Smooth muscle cell of the brain vasculature (primary cell): Measurements from ENCODE around the gene FKBP2.
"Not testable (repeated sequence)": the region's sequence is repeated elsewhere in the genome, so short reads cannot be mapped to it uniquely, and the experiment has no call there.

Experiments used
- DNase-seq: peaks from one replicate; pipeline ENCODE4 v3.0.0-alpha.2; 2012; ENCODE audit warnings: low read depth, low spot score

FKBP2 gene

DNA sequence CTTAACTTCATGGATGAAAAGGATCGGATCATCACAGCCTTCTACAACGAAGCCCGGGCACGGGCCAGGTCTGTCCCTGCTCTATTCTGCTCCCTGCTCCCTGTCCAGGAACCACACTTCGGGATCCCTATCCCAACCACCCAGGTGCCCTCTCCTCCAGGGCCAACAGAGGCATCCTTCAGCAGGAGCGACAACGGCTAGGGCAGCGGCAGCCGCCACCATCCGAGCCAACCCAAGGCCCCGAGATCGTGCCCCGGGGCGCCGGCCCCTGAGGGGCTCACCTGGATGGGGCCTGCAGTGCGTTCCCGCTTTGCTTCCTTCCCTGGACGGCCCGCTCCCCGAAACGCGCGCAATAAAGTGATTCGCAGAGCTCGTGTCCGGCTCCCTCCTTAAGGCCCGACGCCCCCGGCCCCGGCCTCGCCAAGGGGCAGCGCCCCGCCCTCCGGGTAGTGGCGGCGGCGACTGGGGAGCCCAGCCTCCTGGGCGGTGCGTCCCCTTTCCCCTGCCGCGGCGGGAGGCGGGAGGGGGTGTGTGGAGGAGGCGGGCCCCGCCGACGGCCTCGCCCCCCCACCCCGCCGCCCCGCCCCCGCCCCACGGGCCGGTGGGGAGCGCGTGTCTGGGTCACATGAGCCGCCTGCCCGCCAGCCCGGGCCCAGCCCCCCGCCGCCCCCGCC, 6.8 kb upstream of the FKBP2 start, which contains the start of gene VEGFB:
TSS of gene VEGFB (plus strand) at position 672 of the 674 bp plus-strand sequence. CDS start 250 bp downstream, outside the sequence.
- no peak for DNase-seq

- no peak for DNase-seq
Measured at GRCh38 chr11:64234647-64235379, 6.1 kb upstream of the FKBP2 start.

GRCh38 chr11:64235437-64236161, 5.3 kb upstream of the FKBP2 start:
- DNase-seq, result no peak

DNA sequence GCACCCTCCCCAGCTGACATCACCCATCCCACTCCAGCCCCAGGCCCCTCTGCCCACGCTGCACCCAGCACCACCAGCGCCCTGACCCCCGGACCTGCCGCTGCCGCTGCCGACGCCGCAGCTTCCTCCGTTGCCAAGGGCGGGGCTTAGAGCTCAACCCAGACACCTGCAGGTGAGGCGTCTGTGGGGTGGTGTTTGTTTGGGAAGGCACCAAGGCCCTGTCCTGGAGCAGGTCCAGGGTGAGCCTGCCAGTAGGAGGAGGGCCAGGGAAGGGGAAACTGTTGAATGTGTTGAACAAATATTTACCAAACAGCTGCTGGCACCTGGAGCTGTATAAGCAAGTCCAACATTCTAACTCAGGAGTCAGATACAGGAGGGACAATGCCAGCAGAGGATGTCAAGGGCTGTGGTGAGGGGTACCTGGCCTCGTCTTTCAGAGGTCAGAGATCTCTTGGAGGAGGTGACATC, 3.4 kb upstream of the FKBP2 start:
- DNase-seq, result no peak

- DNase-seq, result no peak
Measured at GRCh38 chr11:64238076-64238475, 2.8 kb upstream of the FKBP2 start.

- DNase-seq, result no peak
Measured at GRCh38 chr11:64238999-64239398, 1.9 kb upstream of the FKBP2 start.

GRCh38 chr11:64239662-64240434, 1.0 kb upstream of the FKBP2 start:
- no peak for DNase-seq

DNA sequence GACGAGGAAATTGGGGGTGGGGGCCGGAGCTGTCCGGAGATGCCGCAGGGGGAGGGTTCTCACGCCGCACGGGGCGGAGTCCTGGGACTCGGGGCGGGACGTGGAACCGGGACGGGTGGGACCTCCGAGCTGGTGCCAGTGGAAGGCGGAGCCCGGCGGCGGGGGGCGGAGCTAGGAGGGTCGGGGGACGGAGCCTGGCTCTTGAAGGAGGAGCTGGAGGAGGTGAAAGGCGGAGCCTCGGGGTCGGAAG, 271 bp downstream of the FKBP2 start:
- peak; percentile 98 for DNase-seq

DNA sequence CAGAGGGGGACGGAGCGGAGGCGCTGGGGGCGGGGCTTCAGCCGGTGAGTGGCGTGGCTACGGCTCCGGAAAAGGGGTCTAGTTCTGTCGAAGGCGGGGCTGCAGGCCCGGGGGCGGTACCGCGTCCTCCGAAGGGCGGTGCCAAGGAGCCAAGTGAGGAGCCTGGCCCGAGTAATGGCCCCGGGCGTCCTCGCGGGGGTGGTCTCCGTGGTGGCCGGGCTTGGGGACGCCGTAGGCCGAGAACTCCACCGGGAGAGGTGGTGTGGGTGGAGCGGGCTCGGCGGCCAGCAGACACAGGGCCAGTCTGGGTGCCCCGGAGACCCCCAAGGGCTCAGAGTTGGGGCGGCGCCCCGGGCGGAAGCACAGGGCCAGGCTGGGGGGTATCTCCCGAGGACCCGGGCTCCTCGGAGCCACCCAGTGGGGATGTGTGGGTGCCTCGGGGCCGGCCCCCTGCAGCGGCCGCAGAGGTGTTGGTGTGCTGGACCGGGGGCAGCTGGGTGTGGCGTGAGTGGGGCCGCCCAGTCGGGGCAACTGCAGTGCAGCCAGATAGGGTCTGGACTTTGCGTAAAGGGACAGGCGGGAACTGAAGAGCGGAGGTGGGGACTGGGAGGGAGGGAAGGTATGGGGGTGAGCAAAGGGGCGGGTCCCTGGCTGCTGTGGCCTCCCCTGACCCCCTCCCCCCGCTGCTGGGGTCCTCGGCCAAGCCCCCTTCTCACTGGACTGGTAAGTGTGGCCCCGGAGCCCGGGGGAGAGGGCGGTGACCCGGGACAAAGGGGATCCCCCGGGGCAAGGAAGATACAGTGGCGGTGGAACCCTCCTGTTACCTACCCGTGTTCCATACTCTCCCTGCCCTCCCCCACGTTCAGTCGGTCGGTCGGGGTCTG, 838 bp downstream of the FKBP2 start:
- no peak for DNase-seq

DNA sequence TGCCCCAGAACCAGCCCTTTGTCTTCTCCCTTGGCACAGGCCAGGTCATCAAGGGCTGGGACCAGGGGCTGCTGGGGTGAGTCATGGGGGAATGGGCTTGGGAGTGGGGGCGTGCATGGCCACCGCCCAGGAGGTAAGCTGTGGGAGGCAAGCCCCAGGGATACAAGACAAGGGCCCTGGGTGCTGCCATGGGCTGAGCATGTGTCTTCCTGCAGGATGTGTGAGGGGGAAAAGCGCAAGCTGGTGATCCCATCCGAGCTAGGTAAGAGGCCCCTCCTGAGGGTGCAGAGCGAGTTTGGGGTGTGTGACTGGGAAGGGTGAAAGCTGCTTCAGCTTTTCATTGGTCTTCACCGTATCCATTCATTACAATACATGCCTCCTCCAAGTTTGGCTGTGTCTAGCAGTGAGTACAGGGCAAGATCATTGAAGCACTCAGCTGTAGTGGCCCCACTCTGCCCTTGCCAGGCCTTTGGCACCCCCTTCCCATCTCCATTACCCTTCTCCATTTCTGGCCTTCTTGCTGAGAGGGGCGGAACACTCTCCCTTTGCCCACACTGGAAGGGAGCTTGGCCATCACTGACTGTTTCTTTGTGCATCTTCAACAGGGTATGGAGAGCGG, 2.5 kb downstream of the FKBP2 start:
- DNase-seq, result no peak

DNA sequence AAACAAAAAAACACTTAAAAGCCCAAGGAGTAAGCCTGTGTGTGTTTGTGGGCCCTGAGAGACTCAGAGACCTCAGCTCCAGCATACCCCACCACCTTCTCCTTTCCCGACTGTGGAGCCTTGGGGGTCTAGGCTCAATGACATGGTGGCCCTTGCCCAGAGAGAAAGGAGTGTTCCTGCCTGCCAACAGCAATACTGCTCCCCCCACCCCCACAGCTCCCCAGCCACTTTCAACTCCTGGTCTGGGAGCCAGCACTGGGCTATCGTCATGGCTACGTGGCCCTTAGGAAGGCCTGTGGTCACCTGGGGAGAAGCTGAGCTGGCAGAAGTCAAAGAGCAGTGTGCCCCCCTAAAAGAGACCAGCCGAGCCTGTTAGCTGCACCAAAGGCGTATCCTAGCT, 3.2 kb downstream of the FKBP2 start:
- no peak for DNase-seq

- no peak for DNase-seq
Measured at GRCh38 chr11:64244966-64245365, 4.1 kb downstream of the FKBP2 start.

DNA sequence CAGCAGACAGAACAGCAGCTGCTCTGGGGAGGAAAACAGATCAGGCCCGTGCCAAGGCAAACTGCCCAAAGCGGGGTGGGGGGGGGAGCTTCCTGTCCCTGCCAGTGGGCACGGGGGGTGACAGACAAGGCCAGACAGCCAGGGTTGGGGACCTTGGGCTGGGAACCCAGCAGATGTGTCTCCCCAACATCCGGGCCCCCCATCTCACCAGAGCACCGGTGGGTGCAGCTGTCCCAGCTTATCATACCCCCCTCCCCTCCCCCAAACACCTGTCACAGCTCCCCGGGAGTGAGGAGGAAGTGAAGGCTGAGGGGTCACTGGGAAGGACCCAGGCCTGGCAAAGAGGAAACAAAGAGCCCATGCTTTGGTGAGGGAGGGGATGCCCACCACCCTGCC, 4.5 kb downstream of the FKBP2 start:
- no peak for DNase-seq

DNA sequence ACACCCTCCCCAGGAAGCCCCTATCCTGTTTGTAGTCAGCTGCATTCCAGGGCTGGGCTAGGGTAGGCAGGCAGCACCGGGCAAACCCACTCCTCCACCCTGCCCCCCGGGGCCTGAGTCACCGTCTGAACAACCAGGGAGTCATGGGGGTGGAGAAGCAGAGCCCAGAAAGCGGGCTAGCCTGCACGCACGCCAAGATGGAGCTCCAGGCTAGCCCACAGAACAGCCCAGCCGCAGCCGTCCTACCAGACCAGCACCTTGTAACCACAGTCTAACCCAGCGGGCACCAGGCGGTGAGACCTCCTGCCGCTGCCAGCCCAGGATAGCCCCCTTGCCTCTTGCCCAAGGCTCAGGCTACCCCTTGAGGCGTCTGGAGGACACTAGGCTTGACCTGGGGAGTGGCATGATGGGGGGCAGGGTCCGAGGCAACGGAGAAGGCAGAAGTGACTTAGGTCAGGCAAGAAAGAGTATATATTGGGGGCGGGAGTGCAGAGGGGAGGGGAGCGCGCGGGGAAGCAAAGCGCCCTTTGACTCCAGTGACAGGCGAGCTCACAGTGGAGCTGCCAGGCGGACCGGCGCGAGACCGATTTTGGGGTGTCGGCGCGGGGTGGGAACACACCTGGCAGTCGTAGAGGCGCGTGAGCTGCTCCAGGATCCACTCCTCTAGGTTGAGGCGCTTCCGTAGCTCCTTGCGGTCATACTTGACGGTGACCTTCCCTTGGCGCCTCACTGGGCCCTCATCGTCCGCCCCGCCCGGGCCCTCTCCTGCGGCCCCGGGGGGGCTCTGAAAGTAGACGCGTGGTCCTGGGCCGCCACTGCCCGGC, 5.1 kb downstream of the FKBP2 start:
- DNase-seq, result no peak

GRCh38 chr11:64246621-64246870, 5.7 kb downstream of the FKBP2 start:
- not testable (repeated sequence) for DNase-seq

GRCh38 chr11:64246871-64247728, 6.2 kb downstream of the FKBP2 start, which contains the start of gene PPP1R14B:
TSS of gene PPP1R14B (minus strand) at chr11:64246943. CDS start at chr11:64246673, 270 bp downstream.
- DNase-seq, result peak; percentile 61

DNA sequence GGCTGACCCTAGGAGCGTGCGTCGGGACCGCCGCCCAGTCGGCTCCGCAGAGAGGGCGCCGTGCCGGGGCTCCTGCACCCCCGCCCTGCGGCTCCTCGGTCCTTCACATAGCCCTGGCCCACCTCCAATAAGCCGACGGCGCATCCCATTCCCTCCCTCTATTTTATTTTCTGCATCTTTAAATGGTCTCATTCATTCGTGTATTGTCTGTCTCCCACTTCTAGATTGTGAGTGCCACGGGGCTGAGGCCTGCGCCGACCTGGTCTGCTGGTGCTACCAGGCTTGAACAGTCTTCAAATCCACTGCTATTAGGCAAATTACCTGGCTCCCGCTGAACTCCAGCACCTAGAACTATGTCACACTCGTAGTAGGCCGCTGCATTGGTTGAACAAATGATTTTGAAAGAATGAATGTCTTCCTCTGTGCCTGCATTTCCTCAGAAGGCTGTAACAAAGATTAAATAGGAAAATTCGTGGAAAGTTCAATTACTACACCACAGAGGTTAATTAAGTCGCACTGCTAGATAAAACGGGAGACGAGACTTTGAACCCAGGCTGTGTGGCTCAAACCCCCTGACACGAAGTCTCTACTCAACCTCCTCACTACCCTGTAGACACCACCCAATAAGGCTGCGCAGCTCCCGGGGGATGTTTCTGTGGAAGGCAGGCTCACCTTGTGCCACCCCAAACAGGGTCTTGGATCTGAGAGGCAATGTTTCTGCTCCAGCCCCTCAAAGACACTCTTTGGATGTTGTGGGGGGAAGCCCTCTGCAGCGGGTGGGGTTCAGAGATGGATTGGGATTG, 7.0 kb downstream of the FKBP2 start:
- no peak for DNase-seq

- no peak for DNase-seq
Measured at GRCh38 chr11:64248578-64248977, 7.7 kb downstream of the FKBP2 start.
